Measurements from ENCODE around the gene GTF3C1. TPM values are rescaled to one million over a fixed set of nuclear protein-coding genes. Genes with fewer than 3 reads are reported as not detected.

GTF3C1 gene
- total and polyA plus RNA-seq, 2 of the 13 experiments (the other 11 are each of a cell fraction or from before 2014, with no cell fraction given), result 29.2 to 72.7 TPM

GRCh38 chr16:27463741-27464591, 85.7 kb downstream of the GTF3C1 start:
- DNase-seq (ENCODE audit: low spot score), result no peak
- WGBS (ENCODE audit: low lambda C conversion rate), result 96% methylated on average over 20 of the region's 32 CpGs
- POLR2A ChIA-PET, result no interaction called here
- Histone ChIP-seq H4K20me1 (ENCODE audit: insufficient read depth, low read length) (no peaks in the 10 kb centered on the region), H3K4me1 (ENCODE audit: insufficient read depth, low read length) (no peaks in the 10 kb centered on the region), H3K9me3 (ENCODE audit: low read length) (no peaks in the 10 kb centered on the region), H3K9ac (ENCODE audit: insufficient read depth, low read depth, low read length) (no peak overlapping the region), H3K27ac (ENCODE audit: extremely low read length, insufficient read depth, low read length) (no peak overlapping the region), H3K36me3 (replicated peaks in 1 of 2; ENCODE audit: control insufficient read depth in 1 of 2, insufficient read depth in 2 of 2, low read length in 2 of 2) (peaks cover 61 to 91% of the 10 kb centered on the region in 2 experiments), H2AFZ (ENCODE audit: low read length) (no peak overlapping the region), H3K27me3 (ENCODE audit: control insufficient read depth in 1 of 2, insufficient read depth in 2 of 2, low read length in 2 of 2) (no peaks in the 10 kb centered on the region), H3K4me3 (replicated peaks in 1 of 3; ENCODE audit: insufficient read depth in 1 of 3, low read depth in 2 of 3, low read length in 3 of 3) (no peak overlapping the region), H3K79me2 (ENCODE audit: insufficient read depth, low read length) (no peaks in the 10 kb centered on the region), H3K4me2 (ENCODE audit: low read depth, low read length) (no peak overlapping the region)
- intact Hi-C loops (cut with micrococcal nuclease; ENCODE audit: unreplicated experiment), result no loop called here
- TF ChIP-seq TMF1 (CRISPR knock-in tag; IDR thresholded peaks at IDR 0.05; ENCODE audit: low read depth) (no peak), CERS6 (CRISPR knock-in tag; IDR thresholded peaks at IDR 0.05) (no peak), CENPT (CRISPR knock-in tag; IDR thresholded peaks at IDR 0.05; ENCODE audit: low read depth) (no peak), FOXM1 (CRISPR knock-in tag; IDR thresholded peaks at IDR 0.05) (no peak), ZNF879 (CRISPR knock-in tag; IDR thresholded peaks at IDR 0.05) (no peak)
- no TSS peak for BruUV-seq (replicated peaks)
- no peak for ATAC-seq
- CTCF ChIA-PET (ENCODE audit: low intra/inter-chr PET ratio, low total read pairs), result no interaction called here
- in situ Hi-C loops (cut with HindIII; ENCODE audit: extremely low pct_ligation_motif_present, low pct_unique_long_range_greater_than_20kb), result no loop called here
- no peak for FAIRE-seq

All from HepG2 (cell line).